Measurements from ENCODE around the gene RTBDN.
"Not testable (repeated sequence)": the region's sequence is repeated elsewhere in the genome, so short reads cannot be mapped to it uniquely, and the experiment has no call there.

DNA sequence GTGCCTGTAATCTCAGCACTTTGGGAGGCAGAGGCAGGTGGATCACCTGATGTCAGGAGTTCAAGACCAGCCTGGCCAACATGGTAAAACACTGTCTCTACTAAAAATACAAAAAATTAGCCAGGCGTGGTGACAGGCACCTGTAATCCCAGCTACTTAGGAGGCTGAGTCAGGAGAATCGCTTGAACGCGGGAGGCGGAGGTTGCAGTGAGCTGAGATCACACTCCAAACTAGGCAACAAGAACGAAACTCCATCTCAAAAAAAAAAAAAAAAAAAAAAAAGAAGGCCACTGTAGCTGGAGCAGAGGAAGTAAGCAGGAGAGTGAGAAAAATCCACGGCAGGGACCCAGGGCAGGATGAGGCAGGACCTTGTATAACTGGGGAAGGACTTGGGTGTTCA lies 12.2 kb upstream of the RTBDN start:
- not testable (repeated sequence) for TF ChIP-seq EZH2phosphoT487 (IDR thresholded peaks at IDR 0.05; ENCODE audit: insufficient read depth, low read depth); EZH2 (IDR thresholded peaks at IDR 0.05; ENCODE audit: insufficient read depth, poor library complexity, severe bottlenecking)
